VCaP (cell line): ENCODE results near the gene ACTG2.

ENCODE experiments used
- H3K27ac ChIP-seq: fragments of 450-650 bp; 2 replicates; pipeline ENCODE4 v1.5.1; 2017
- TF ChIP-seq, protein P1 (sequence below): fragments of 450-650 bp; conservative IDR thresholded peaks from 2 replicates; pipeline ENCODE4 v1.5.1; 2017; ENCODE audit warnings: mild to moderate bottlenecking, moderate library complexity

The ACTG2 gene

DNA sequence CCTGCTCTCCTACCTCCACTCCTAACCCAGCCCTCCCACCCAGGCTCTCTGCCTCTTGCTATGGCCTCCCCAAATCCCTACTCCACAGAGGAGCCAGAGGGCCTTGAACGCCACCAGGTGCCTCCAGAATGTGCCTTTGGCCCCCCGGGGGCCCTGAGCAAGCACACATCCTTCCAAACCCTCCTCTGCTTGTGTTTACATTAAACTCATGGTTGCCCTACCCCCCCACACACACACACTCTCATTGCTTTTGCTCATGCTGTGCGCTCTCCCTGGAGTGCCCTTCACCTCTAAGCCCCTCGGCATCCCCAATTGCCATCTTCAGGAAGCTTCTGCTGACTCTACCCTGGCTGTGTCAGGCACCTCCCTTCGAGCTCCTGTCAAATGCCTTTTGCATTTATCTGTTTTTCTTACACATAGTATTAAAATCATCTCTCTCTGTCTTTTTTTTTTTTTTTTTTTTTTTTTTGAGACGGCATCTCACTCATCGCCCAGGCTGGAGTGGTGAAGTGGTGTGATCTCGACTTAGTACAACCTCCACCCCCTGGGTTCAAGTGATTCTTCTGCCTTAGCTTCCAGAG is 75.6 kb downstream of the ACTG2 start:
- TF ChIP-seq, protein P1, sequence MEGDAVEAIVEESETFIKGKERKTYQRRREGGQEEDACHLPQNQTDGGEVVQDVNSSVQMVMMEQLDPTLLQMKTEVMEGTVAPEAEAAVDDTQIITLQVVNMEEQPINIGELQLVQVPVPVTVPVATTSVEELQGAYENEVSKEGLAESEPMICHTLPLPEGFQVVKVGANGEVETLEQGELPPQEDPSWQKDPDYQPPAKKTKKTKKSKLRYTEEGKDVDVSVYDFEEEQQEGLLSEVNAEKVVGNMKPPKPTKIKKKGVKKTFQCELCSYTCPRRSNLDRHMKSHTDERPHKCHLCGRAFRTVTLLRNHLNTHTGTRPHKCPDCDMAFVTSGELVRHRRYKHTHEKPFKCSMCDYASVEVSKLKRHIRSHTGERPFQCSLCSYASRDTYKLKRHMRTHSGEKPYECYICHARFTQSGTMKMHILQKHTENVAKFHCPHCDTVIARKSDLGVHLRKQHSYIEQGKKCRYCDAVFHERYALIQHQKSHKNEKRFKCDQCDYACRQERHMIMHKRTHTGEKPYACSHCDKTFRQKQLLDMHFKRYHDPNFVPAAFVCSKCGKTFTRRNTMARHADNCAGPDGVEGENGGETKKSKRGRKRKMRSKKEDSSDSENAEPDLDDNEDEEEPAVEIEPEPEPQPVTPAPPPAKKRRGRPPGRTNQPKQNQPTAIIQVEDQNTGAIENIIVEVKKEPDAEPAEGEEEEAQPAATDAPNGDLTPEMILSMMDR = no peak
- no peak overlapping the region for H3K27ac ChIP-seq

DNA sequence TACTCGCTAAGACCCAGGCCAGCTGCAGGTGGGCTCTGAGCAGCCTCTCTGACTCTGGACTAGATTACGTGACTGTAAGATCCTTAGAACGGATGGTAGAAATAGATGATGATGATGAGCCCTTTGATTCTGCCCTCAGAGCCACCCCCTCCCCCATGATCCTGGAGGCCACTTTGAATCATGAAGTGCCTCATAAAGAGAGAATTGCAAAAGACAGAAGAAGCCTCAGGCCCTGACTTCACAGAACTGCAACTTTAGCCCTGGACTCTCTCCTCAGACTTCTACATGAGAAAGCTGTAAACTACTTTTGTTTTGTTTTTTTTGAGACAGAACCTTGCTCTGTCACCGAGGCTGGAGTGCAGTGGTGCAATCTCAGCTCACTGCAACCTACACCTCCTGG is 76.5 kb downstream of the ACTG2 start:
- TF ChIP-seq, protein P1 = no peak
- peak overlapping the region; percentile 82; the same call in 1 of the 2 replicates for H3K27ac ChIP-seq
